HUES6 (cell line): ENCODE results near the gene RARRES1.
A peak's percentile ranks its signal among the peaks of the same experiment; 100 is the strongest.

Experiments
- H3K27ac ChIP-seq: 2 replicates; pipeline ENCODE4 v1.7.0; 2013; ENCODE audit warnings: low read depth, mild to moderate bottlenecking, low read length, inconsistent platforms
- H3K27me3 ChIP-seq: 2 replicates; pipeline ENCODE4 v1.6.1; 2013; ENCODE audit warnings: low read length; ENCODE audit not compliant: control insufficient read depth, insufficient read depth
- H3K36me3 ChIP-seq: 2 replicates; pipeline ENCODE4 v1.6.1; 2013; ENCODE audit warnings: low read length; ENCODE audit not compliant: control insufficient read depth, insufficient read depth
- H3K4me1 ChIP-seq: 2 replicates; pipeline ENCODE4 v1.6.1; 2013; ENCODE audit warnings: low read length; ENCODE audit not compliant: control insufficient read depth, insufficient read depth
- H3K4me3 ChIP-seq: 2 replicates; pipeline ENCODE4 v1.5.1; 2013; ENCODE audit warnings: low read depth, low read length
- H3K9ac ChIP-seq: one replicate; pipeline ENCODE4 v1.6.1; 2013; ENCODE audit warnings: mild to moderate bottlenecking, low read length
- H3K9me3 ChIP-seq: 2 replicates; pipeline ENCODE4 v1.6.1; 2013; ENCODE audit warnings: low read depth, low read length; ENCODE audit not compliant: control insufficient read depth, insufficient read depth

Gene RARRES1

DNA sequence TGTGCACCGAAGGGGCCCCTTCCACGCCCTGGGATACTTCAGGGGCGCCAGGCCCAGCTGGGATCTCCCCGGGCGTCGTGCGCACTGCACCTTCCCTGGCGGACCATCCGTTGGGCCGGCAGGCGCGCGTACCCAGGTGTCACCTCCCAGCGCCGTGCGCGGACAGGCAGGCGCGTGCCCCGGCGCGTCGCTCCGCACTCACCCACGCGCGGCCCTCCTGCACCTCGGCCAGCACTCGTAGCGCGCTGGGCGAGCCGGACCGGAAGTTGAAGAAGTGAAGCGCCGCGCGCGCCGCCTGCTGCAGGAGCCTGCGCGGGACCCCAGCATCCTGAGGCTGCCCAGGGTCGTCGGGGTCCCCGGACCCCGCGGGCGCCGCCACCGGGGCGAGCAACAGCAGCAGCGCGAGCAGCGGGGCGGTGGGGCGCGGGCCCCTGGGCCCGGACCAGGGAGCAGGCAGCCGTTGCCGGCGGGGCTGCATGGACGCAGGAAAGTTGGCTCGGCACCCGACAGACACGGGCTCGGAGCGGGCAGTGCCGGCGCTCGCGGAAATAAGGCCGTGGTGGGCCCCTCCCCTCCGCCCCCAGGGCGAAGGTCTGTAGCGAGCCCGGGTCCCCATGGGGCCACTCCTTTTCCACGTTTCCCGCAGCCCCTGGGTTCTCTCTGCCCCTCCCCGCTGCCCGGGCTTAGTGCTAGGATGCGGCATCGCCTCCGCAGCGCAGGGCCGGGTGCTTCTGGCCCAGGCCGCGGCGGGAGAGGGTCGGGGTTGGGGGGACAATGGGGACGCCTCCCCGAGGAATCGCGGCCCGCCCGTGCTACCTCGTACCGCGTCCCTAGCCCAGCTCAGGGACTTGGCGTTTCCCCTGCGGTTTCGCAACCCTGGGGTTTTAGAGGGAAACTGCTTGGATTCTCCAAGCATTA lies at the start of gene RARRES1:
Gene RARRES1 (minus strand): TSS at position 520 of the 918 bp plus-strand sequence. CDS start 42 bp downstream, at position 478.
- H3K36me3 ChIP-seq = no peaks in the 10 kb centered on the region
- H3K27me3 ChIP-seq = peaks cover 35% of the 10 kb centered on the region
- H3K9ac ChIP-seq = peak within 1 kb of the TSS; percentile 27
- no peak within 1 kb of the TSS for H3K27ac ChIP-seq
- H3K9me3 ChIP-seq = peaks cover 8% of the 10 kb centered on the region
- H3K4me3 ChIP-seq = peak within 1 kb of the TSS; percentile 84
- H3K4me1 ChIP-seq = peaks cover 9% of the 10 kb centered on the region; the same call in 1 of the 2 replicates

GRCh38 chr3:158781849-158782248 lies 49.6 kb upstream of the RARRES1 start:
- Histone ChIP-seq H3K27ac (no peak overlapping the region), H3K27me3 (no peaks in the 10 kb centered on the region), H3K9ac (no peak overlapping the region), H3K4me1 (no peaks in the 10 kb centered on the region), H3K9me3 (no peaks in the 10 kb centered on the region), H3K36me3 (no peaks in the 10 kb centered on the region), H3K4me3 (no peak overlapping the region)

DNA sequence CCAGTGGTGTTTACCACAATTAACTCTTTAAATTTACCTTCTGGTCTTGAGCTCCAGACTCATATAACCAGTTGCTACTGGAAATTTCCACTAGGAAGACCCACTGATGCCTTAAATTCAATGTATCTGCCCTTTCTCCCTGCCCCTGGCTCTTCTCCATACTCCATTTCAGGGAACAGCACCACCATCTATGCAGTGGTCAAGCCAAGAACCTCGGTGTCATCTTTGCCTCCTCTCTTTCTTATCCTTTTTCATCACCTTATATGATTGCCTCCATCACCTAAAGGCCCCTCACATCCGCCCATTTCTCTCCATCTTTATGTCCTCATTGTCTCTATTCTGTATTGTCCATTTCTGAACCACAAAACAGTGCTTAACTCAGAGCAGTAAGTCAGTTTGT lies 48.9 kb upstream of the RARRES1 start:
- H3K4me3 ChIP-seq = no peak overlapping the region
- no peaks in the 10 kb centered on the region for H3K27me3 ChIP-seq
- H3K36me3 ChIP-seq = no peaks in the 10 kb centered on the region
- H3K4me1 ChIP-seq = no peaks in the 10 kb centered on the region
- no peak overlapping the region for H3K27ac ChIP-seq
- H3K9ac ChIP-seq = no peak overlapping the region
- no peaks in the 10 kb centered on the region for H3K9me3 ChIP-seq

DNA sequence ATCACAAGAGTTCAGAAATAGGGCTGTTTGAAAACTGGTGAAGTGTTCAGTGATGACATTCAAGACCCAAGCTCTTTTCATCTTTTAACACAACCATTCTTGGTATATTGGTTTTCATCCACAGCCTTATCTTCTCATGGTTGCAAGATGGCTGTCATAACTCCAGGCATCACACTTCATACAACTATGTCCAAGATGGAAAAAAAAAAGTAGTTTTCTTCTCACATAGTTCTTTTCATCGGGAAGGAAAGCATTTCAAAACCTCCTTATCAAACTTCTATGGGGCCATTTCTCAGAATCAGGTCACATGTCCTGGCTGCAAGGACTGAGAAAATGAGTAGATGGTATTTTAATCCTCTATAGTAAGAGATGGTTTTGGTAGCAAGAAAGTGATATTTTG lies 48.5 kb upstream of the RARRES1 start:
- no peak overlapping the region for H3K4me3 ChIP-seq
- no peak overlapping the region for H3K27ac ChIP-seq
- no peaks in the 10 kb centered on the region for H3K9me3 ChIP-seq
- no peak overlapping the region for H3K9ac ChIP-seq
- no peaks in the 10 kb centered on the region for H3K36me3 ChIP-seq
- no peaks in the 10 kb centered on the region for H3K4me1 ChIP-seq
- no peaks in the 10 kb centered on the region for H3K27me3 ChIP-seq

GRCh38 chr3:158777161-158777873 lies 45.1 kb upstream of the RARRES1 start:
- Histone ChIP-seq H3K4me3 (no peak overlapping the region), H3K27me3 (no peaks in the 10 kb centered on the region), H3K9ac (no peak overlapping the region), H3K27ac (no peak overlapping the region), H3K36me3 (no peaks in the 10 kb centered on the region), H3K4me1 (no peaks in the 10 kb centered on the region), H3K9me3 (no peaks in the 10 kb centered on the region)

DNA sequence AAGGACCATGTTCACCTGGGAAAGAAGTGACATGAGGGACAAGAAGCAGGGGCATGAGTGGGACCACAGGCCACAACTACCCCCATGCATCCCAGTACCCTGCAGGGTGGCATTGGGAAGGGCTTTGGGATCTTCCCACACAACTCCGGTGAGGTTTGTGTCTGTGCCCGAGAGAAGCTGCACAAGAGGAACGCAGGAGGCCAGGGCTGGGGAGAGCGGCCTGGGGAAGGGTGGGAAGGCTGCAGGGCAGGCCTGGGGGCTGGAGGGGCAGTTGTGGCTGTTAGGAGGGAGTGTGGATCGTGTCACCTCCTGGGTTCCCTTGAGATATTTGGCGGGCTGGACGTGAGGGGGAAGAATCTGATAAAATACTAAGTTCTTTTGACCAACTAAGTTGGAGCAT lies 44.3 kb upstream of the RARRES1 start:
- Histone ChIP-seq H3K9me3 (no peaks in the 10 kb centered on the region), H3K4me1 (no peaks in the 10 kb centered on the region), H3K9ac (no peak overlapping the region), H3K36me3 (no peaks in the 10 kb centered on the region), H3K4me3 (no peak overlapping the region), H3K27ac (no peak overlapping the region), H3K27me3 (no peaks in the 10 kb centered on the region)

DNA sequence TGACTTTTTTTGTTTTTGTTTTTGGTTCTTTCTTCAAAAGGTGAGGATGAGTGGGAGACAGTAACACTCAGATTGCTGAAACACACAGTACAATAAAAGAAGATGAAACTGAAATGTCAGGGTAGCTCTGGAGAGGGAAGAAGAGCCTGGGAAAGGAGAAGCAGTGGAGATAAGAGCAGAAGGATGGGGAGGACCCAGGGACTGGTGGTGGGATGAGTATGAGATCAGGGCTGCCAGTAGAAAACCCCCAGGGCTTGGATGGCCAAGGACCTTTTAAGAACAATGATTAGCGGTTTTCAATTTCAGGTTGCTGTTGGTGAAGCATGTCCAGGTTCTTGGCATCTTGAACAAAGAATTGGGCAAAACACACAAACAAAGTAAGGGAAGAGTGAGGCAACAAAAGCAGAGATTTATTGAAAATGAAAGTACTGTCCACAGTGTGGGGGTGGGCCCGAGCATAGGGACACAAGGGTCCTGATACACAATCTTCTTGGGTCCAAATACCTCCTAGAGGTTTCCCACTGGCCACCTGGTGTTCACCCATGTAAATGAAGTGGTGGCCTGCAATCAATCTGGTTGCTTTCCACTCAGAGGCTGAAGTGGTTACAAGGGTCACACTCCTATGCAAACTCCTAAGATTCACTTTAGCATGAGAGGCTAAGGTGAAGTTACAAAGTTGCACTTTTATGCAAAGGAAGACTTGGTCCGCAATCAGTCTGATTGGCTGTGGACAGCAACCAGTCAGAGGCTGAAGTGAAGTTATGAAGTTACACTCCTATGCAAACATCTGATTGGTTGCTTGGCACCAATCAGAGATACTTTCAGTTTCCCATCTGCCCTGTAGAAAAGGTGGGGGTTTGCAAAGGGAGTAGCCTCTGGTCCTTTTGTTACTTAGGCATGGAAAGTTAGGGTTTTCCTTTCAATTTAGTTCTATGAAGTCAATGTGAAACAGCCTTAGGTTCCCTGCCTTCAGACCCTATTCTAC lies 43.5 kb upstream of the RARRES1 start:
- H3K27ac ChIP-seq = no peak overlapping the region
- no peaks in the 10 kb centered on the region for H3K9me3 ChIP-seq
- no peak overlapping the region for H3K9ac ChIP-seq
- no peak overlapping the region for H3K4me3 ChIP-seq
- H3K27me3 ChIP-seq = no peaks in the 10 kb centered on the region
- H3K4me1 ChIP-seq = no peaks in the 10 kb centered on the region
- H3K36me3 ChIP-seq = no peaks in the 10 kb centered on the region

DNA sequence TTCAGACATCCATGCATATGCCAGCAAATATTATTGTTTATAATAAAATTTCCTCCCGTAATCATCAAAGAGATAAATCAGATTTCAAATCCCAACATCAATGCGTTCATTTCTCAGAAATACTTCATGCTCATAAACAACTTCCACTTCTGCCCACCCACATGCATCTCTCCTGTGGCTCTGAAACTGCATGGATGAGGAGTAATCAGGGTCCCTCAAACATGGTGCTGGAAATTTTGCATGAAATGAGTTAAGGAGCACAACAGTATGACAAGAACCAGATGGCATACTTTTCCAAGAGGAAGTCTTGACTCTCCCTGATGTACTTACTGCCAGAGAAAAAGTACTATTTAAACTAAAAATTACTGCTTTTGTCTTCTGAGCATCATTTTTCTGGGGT lies 42.7 kb upstream of the RARRES1 start:
- no peak overlapping the region for H3K27ac ChIP-seq
- no peaks in the 10 kb centered on the region for H3K36me3 ChIP-seq
- H3K9ac ChIP-seq = no peak overlapping the region
- no peak overlapping the region for H3K4me3 ChIP-seq
- no peaks in the 10 kb centered on the region for H3K9me3 ChIP-seq
- H3K4me1 ChIP-seq = no peaks in the 10 kb centered on the region
- H3K27me3 ChIP-seq = no peaks in the 10 kb centered on the region

DNA sequence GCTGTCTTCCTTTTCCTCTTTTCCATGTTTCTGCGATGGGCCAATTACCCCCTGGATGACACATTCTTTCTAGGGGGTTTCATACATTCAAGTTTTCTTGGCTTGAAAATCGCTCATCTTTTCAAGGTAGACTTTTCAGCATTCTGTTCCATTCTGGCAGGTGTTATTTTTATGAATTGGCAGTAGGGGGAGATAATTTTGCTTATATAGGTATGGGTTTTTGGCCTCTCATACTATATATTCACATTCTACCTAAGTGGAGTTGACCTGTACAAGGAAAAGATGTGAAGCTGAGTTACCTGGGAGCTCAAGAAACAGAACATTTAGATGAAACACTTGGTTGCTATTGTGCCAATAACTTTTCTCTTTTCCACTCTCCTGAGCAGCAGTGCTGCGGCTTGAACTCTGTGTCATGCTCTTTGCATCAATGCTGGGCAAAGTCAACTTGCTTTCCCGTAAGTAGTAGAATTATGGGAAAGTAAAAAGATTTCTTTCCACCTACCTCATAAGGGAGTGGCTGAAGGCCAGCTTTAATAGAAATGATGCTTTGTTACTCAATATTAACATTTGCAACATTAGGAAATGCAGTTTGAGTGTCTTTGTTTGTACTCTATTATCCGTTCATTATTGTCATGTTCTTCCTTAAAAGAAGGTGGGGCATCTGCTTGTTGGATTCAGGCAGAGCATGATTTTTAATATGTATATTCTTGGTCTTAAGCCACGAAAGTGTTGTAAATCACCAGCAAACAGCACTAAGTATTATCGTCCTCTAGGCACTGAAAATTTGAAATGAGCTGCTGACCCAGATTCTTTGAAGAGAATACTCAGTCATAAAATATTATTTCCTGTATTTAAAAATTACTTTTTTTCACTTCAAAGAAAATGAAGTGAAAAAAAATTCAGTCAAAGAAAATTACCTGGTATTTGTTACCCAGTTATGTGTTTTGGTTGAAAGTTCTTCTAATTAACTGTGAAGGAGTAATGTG lies 41.9 kb upstream of the RARRES1 start:
- no peaks in the 10 kb centered on the region for H3K36me3 ChIP-seq
- no peaks in the 10 kb centered on the region for H3K4me1 ChIP-seq
- no peak overlapping the region for H3K27ac ChIP-seq
- no peaks in the 10 kb centered on the region for H3K27me3 ChIP-seq
- H3K4me3 ChIP-seq = no peak overlapping the region
- H3K9me3 ChIP-seq = no peaks in the 10 kb centered on the region
- H3K9ac ChIP-seq = no peak overlapping the region

- Histone ChIP-seq H3K27ac (no peak overlapping the region), H3K4me1 (peaks cover 7% of the 10 kb centered on the region), H3K9ac (no peak overlapping the region), H3K4me3 (no peak overlapping the region), H3K9me3 (no peaks in the 10 kb centered on the region), H3K27me3 (no peaks in the 10 kb centered on the region), H3K36me3 (no peaks in the 10 kb centered on the region)
Measured at GRCh38 chr3:158773166-158773565, 40.9 kb upstream of the RARRES1 start.
